ENCODE measurements around the gene TMUB2. TPM values are rescaled to one million over a fixed set of nuclear protein-coding genes. Genes with fewer than 3 reads are reported as not detected.

Gene TMUB2
- total RNA-seq, 4 donors from 2014 or later, result 19.8 to 66.6 (median 52.7) TPM

DNA sequence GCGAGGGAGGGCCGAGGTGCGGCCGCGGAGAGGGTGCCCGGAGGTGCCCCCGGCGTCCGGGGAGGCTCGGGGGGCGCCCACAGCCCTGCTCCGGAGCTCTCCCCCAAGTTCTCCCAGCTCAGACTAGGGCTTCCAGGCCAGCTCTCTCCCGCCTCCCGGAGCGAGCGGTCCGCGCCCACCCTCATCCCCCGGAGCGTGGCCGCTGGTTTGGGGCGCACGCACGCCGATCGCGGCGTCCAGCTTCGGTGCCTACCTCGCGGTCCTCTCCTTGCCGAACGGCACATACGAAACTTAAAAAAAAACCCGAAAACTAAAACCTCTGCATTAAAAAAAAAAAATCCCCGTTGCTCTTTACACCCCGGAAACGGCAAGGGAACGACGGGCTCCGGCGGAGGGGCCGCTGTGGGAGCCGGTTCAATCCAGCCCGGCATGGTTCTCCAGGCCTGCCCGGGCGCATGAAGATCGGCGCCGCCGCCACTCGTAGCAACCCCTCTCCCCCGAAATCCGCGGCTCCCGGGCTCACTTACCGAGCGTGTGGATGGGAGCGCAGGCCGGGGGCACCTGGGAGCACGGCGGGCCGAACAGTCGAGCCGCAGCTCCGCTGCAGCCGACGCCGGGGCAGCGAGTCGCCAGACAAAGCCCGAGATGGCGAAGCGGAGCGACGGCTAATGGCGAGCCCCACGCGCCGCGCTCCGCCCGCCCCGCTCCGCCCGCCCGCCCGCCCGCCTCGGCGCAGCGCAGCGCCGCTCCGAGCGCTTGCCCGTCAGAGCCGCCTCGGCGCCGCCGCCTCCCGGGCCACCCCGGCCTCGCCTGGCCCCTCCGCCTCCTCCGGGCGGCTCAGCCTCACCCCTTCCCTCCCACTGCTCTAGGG is 33.7 kb downstream of the TMUB2 start:
- DNase-seq, result peak; percentile 52 to 75 (median 74)
- no peaks in the 10 kb centered on the region for H3K9me3 ChIP-seq
- peak overlapping the region; percentile 99 to 100 (median 100) for H3K27ac ChIP-seq
- peak overlapping the region; percentile 90 to 99 (median 96) for H3K4me3 ChIP-seq
- TF ChIP-seq, protein P1, sequence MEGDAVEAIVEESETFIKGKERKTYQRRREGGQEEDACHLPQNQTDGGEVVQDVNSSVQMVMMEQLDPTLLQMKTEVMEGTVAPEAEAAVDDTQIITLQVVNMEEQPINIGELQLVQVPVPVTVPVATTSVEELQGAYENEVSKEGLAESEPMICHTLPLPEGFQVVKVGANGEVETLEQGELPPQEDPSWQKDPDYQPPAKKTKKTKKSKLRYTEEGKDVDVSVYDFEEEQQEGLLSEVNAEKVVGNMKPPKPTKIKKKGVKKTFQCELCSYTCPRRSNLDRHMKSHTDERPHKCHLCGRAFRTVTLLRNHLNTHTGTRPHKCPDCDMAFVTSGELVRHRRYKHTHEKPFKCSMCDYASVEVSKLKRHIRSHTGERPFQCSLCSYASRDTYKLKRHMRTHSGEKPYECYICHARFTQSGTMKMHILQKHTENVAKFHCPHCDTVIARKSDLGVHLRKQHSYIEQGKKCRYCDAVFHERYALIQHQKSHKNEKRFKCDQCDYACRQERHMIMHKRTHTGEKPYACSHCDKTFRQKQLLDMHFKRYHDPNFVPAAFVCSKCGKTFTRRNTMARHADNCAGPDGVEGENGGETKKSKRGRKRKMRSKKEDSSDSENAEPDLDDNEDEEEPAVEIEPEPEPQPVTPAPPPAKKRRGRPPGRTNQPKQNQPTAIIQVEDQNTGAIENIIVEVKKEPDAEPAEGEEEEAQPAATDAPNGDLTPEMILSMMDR (IDR thresholded peaks at IDR 0.05), result no peak
- TF ChIP-seq POLR2A (IDR thresholded peaks at IDR 0.05), result no peak
- peaks cover 0 to 43% (median 24%) of the 10 kb centered on the region in 4 donors for H3K4me1 ChIP-seq
- peaks cover 0 to 19% (median 0%) of the 10 kb centered on the region in 3 donors for H3K36me3 ChIP-seq
- H3K27me3 ChIP-seq, result no peaks in the 10 kb centered on the region

DNA sequence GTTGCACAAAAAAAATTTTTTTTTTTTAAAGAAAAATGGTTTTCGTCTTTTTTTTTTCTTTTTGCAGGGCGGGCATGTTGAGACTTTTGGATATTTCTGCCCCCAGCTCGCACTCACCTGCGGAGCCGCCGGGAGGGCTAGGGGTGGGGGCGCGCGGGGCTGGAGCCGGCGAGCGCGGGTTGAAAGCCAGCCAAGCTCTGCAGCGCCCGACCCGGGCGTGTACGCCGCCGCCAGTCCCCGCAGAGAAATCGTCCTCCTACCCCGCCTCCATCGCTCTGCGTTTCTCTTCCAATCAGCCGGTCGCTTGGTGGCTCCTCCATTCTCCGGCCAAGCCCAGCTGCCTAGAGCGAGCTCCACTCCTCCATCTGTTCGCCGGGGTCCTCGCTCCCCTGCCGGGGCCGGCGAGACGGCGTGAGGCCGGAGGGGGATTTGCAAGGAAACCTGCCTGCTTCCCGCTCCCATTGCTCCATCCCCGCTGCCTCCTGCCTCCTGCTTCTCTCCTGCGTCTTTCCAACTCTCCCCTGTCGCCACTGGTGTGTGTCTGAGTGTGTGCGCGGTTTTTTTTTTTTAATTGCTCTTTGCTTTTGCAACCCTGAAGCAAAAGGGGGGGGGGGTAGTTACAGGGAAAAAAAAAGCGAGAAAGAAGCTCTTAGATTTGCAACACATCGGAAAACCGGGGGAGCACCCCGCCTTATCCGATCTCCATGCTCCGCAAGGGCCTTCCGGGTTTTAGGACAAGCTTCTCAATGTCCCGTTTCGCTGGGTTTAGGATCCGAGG is 34.5 kb downstream of the TMUB2 start:
- H3K27ac ChIP-seq, result peak overlapping the region; percentile 99 to 100 (median 100)
- H3K27me3 ChIP-seq, result no peaks in the 10 kb centered on the region
- H3K9me3 ChIP-seq, result no peaks in the 10 kb centered on the region
- TF ChIP-seq, protein P1 (IDR thresholded peaks at IDR 0.05), result no peak
- TF ChIP-seq POLR2A (IDR thresholded peaks at IDR 0.05), result peak; percentile 39 to 54
- H3K4me3 ChIP-seq, result peak overlapping the region; percentile 90 to 99 (median 96)
- DNase-seq, result peak; percentile 66 to 88 (median 86)
- peaks cover 0 to 43% (median 16%) of the 10 kb centered on the region in 4 donors for H3K4me1 ChIP-seq
- peaks cover 0 to 11% (median 0%) of the 10 kb centered on the region in 3 donors for H3K36me3 ChIP-seq

DNA sequence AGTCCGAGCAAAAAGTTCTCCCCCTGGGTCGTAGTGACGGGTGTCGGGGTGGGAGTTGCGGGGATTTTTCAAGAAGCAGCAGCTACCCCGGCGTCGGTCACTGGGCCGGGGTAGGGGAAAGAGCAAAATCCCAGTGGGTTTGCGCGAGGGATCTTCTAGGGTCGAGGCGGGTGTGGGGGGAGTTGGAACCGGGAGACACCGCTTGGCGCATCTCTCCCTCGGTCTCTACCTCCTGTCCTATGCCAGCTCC is 35.0 kb downstream of the TMUB2 start:
- peak overlapping the region; percentile 99 to 100 (median 100) for H3K27ac ChIP-seq
- no peaks in the 10 kb centered on the region for H3K27me3 ChIP-seq
- TF ChIP-seq POLR2A (IDR thresholded peaks at IDR 0.05), result no peak
- TF ChIP-seq, protein P1 (IDR thresholded peaks at IDR 0.05), result no peak
- peak in 1 of 3 donors; percentile 62 for DNase-seq
- peak overlapping the region; percentile 90 to 99 (median 96) for H3K4me3 ChIP-seq
- H3K4me1 ChIP-seq, result peaks cover 0 to 38% (median 13%) of the 10 kb centered on the region in 4 donors
- no peaks in the 10 kb centered on the region for H3K9me3 ChIP-seq
- H3K36me3 ChIP-seq, result peaks cover 0 to 6% (median 0%) of the 10 kb centered on the region in 3 donors

DNA sequence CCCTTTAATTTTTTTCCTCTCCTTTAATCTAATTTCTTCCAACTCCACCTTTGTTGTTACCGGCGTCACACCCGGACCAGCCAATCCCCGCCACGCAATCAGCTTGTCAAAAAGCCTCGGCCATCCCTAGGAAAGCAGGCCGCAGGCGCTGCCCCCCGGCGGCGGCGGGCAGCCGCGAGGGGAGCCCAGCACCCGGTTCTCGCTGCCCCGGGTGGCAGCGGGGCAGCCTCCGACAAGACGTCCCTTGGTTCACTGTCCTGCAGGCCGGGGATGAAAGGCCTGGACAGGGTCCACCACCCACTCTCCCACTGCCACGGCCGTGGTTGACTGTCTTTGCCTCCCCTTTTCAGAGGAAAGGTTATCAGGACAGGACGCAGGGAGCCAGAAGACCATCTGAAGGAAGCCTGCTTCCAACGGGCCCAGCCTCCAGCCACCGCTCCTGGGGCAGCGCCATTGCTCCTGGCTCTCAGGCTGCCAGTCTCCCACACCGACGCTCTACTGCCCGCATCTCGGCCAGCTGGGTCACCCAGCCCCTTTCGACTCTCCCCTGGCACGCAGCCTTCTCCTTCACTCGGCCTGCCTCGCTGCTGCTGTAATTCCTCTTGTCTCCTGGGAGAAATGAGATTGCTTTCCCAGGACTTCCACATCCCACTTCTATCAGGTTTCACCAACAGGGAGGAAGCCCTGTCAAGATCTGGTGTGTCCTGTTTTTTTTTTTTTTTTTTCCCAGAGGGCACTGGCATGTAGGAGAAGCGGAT is 35.5 kb downstream of the TMUB2 start:
- Histone ChIP-seq H3K36me3 (peaks cover 0 to under 1% (median 0%) of the 10 kb centered on the region in 3 donors), H3K9me3 (no peaks in the 10 kb centered on the region), H3K27ac (peak overlapping the region; percentile 99 to 100 (median 100)), H3K27me3 (no peaks in the 10 kb centered on the region), H3K4me1 (peaks cover 0 to 33% (median 10%) of the 10 kb centered on the region in 4 donors), H3K4me3 (peak overlapping the region; percentile 90 to 99 (median 96))
- peak; percentile 16 to 30 for TF ChIP-seq POLR2A (IDR thresholded peaks at IDR 0.05)
- TF ChIP-seq, protein P1 (IDR thresholded peaks at IDR 0.05), result peak in 2 of 6 experiments; percentile 7 to 20
- peak; percentile 78 to 90 (median 84) for DNase-seq

DNA sequence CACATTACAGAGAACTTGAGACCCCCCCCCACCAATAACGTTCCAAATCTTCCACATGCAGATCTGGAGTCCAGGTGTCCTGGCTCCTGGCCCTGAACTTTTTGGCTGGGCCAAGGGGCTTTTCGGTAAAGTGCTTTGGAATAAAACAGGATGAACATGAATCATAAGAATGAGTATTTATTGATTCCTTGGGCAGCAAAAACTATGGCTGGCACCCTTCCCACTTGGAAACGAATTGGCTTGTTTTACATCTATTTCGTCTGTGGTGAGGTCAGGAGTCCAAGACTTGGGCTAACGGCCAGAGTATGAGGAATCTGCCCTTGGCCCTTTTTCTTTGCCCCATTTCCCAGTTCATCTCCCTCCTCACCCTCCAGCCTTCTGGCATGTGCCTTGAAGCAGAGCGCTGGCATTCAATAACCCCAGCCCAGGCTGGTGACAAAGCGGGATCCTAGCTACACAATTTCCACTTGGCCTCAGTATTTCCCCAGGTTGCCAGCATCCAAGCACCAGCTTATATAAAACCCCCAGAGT is 36.8 kb downstream of the TMUB2 start:
- TF ChIP-seq, protein P1 (IDR thresholded peaks at IDR 0.05), result no peak
- TF ChIP-seq POLR2A (IDR thresholded peaks at IDR 0.05), result no peak
- Histone ChIP-seq H3K4me3 (no peak overlapping the region), H3K27ac (peak overlapping the region in 2 of 4 donors; percentile 17 to 100), H3K4me1 (peaks cover 0 to 23% (median 2%) of the 10 kb centered on the region in 4 donors), H3K9me3 (no peaks in the 10 kb centered on the region), H3K36me3 (no peaks in the 10 kb centered on the region), H3K27me3 (no peaks in the 10 kb centered on the region)
- no peak for DNase-seq

Data from Peyer's patch (tissue), 4 donors.